Liver (tissue), 3 donors: ENCODE data around the gene MTARC2.

Experiments
- HNF4G ChIP-seq: IDR thresholded peaks from 2 replicates; pipeline ENCODE4 v1.6.1; 2016; ENCODE audit warnings: antibody characterized with exemption
- JUND ChIP-seq, 2 donors: IDR thresholded peaks; 2 replicates each; pipeline ENCODE4 v1.6.1; 2016; ENCODE audit warnings: antibody characterized with exemption in 2 of 2
- YY1 ChIP-seq: IDR thresholded peaks from 2 replicates; pipeline ENCODE4 v1.6.1; 2016; ENCODE audit warnings: antibody characterized with exemption, mild to moderate bottlenecking
- TF ChIP-seq, protein P1 (sequence below): fragments of 150-350 bp; IDR thresholded peaks from 2 replicates; pipeline ENCODE4 v1.5.1; 2017; ENCODE audit warnings: improper control_type of control experiment, low read depth, low read length; ENCODE audit not compliant: missing input control
- TF ChIP-seq, protein P2 (sequence below): IDR thresholded peaks from 2 replicates; pipeline ENCODE4 v1.6.1; 2016; ENCODE audit warnings: antibody characterized with exemption
- donor health status: healthy.
- donor health status: healthy.

DNA sequence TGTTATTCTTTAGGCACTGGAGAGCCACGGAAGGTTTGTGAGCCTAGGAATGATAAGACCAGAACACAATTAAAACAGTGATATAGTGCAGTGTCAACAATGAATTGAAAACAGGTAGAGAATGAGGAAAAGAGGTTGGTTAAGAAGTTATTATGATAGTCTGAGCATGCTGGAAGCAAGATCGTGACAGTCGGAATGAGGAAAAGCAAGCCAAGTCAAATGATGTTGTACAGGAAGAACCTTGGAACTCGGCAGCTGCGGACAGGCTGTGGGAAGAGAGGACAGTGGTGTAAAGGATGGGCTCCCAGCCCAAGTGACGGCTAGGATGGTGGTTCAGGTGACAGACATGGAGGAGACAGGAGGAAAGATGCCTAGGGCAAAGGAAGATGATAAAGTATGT lies 64.2 kb downstream of the MTARC2 start:
- no peak for TF ChIP-seq YY1
- TF ChIP-seq, protein P1, sequence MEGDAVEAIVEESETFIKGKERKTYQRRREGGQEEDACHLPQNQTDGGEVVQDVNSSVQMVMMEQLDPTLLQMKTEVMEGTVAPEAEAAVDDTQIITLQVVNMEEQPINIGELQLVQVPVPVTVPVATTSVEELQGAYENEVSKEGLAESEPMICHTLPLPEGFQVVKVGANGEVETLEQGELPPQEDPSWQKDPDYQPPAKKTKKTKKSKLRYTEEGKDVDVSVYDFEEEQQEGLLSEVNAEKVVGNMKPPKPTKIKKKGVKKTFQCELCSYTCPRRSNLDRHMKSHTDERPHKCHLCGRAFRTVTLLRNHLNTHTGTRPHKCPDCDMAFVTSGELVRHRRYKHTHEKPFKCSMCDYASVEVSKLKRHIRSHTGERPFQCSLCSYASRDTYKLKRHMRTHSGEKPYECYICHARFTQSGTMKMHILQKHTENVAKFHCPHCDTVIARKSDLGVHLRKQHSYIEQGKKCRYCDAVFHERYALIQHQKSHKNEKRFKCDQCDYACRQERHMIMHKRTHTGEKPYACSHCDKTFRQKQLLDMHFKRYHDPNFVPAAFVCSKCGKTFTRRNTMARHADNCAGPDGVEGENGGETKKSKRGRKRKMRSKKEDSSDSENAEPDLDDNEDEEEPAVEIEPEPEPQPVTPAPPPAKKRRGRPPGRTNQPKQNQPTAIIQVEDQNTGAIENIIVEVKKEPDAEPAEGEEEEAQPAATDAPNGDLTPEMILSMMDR, result no peak
- no peak for TF ChIP-seq HNF4G
- TF ChIP-seq, protein P2, sequence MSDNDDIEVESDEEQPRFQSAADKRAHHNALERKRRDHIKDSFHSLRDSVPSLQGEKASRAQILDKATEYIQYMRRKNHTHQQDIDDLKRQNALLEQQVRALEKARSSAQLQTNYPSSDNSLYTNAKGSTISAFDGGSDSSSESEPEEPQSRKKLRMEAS, result no peak
- no peak for TF ChIP-seq JUND (IDR thresholded peaks at IDR 0.05)
